ENCODE data around the gene ERV3-1.

Gene ERV3-1

GRCh38 chr7:64990936-64991335 lies 15.6 kb downstream of the ERV3-1 start, which contains the start of gene ZNF117:
ZNF117 (minus strand) TSS chr7:64991036.
- Histone ChIP-seq H3K36me3 (ENCODE audit: control insufficient read depth, insufficient read depth, low read length) (peaks cover 2% of the 10 kb centered on the region), H3K27me3 (replicated peaks; ENCODE audit: control insufficient read depth, insufficient read depth, low read length) (no peaks in the 10 kb centered on the region), H3K4me3 (replicated peaks; ENCODE audit: low read depth, low read length) (no peak within 1 kb of the TSS)
- no peak for TF ChIP-seq CTCF (IDR thresholded peaks at IDR 0.05; ENCODE audit: insufficient read depth, low read length, poor library complexity, severe bottlenecking)
- DNase-seq (ENCODE audit: extremely low read depth, insufficient read length), result no peak

GRCh38 chr7:64990216-64990615 lies 16.3 kb downstream of the ERV3-1 start:
- Histone ChIP-seq H3K4me3 (replicated peaks; ENCODE audit: low read depth, low read length) (no peak overlapping the region), H3K27me3 (replicated peaks; ENCODE audit: control insufficient read depth, insufficient read depth, low read length) (no peaks in the 10 kb centered on the region), H3K36me3 (ENCODE audit: control insufficient read depth, insufficient read depth, low read length) (peaks cover 2% of the 10 kb centered on the region)
- no peak for DNase-seq (ENCODE audit: extremely low read depth, insufficient read length)
- no peak for TF ChIP-seq CTCF (IDR thresholded peaks at IDR 0.05; ENCODE audit: insufficient read depth, low read length, poor library complexity, severe bottlenecking)

GRCh38 chr7:64978497-64979203 lies 27.8 kb downstream of the ERV3-1 start:
- no peak for TF ChIP-seq CTCF (IDR thresholded peaks at IDR 0.05; ENCODE audit: insufficient read depth, low read length, poor library complexity, severe bottlenecking)
- no peak for DNase-seq (ENCODE audit: extremely low read depth, insufficient read length)
- H3K27me3 ChIP-seq (replicated peaks; ENCODE audit: control insufficient read depth, insufficient read depth, low read length), result no peaks in the 10 kb centered on the region
- no peak overlapping the region for H3K4me3 ChIP-seq (replicated peaks; ENCODE audit: low read depth, low read length)
- H3K36me3 ChIP-seq (ENCODE audit: control insufficient read depth, insufficient read depth, low read length), result peaks cover 3% of the 10 kb centered on the region

- TF ChIP-seq CTCF (IDR thresholded peaks at IDR 0.05; ENCODE audit: insufficient read depth, low read length, poor library complexity, severe bottlenecking), result no peak
- H3K36me3 ChIP-seq (ENCODE audit: control insufficient read depth, insufficient read depth, low read length), result no peaks in the 10 kb centered on the region
- no peak for DNase-seq (ENCODE audit: extremely low read depth, insufficient read length)
These were observed 40.9 kb downstream of the ERV3-1 start for GRCh38 chr7:64965594-64965993.

GRCh38 chr7:64959072-64959747 lies 47.3 kb downstream of the ERV3-1 start:
- no peak for TF ChIP-seq CTCF (IDR thresholded peaks at IDR 0.05; ENCODE audit: insufficient read depth, low read length, poor library complexity, severe bottlenecking)
- no peaks in the 10 kb centered on the region for H3K36me3 ChIP-seq (ENCODE audit: control insufficient read depth, insufficient read depth, low read length)
- no peaks in the 10 kb centered on the region for H3K27me3 ChIP-seq (replicated peaks; ENCODE audit: control insufficient read depth, insufficient read depth, low read length)
- no peak for DNase-seq (ENCODE audit: extremely low read depth, insufficient read length)
- no peak overlapping the region for H3K4me3 ChIP-seq (replicated peaks; ENCODE audit: low read depth, low read length)

More at GRCh38 chr7:64965594-64965993, 40.9 kb downstream of the ERV3-1 start:
- H3K27me3 ChIP-seq (replicated peaks; ENCODE audit: control insufficient read depth, insufficient read depth, low read length), result no peaks in the 10 kb centered on the region
- H3K4me3 ChIP-seq (replicated peaks; ENCODE audit: low read depth, low read length), result no peak overlapping the region

Data from GM06990 (cell line).